GM21786 (cell line): ENCODE results near the gene MLXIP.

Source experiments
- ATAC-seq: cut with Tn5 transposase; IDR thresholded peaks from one replicate; pipeline ENCODE4 v1.9.1; 2021; ENCODE audit not compliant: unreplicated experiment

The MLXIP gene

DNA sequence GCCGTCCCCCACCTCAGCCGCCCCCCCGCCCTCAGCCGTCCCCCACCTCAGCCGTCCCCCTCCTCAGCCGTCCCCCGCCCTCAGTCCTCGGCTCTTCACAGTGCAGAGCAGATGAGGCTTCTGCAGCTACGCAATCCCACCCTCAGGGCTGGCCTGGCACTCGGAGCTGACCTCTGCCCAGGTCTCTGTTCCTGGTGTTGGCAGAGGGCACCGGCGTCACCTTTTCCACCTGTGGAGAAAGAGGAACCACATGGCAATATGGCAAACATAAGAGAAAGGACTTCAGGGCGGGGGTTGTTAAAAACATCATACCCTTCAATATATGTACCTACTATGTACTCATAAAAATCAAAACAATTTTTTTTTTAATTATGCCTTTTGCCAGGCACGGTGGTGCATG is 45.8 kb downstream of the MLXIP start:
- no peak for ATAC-seq

DNA sequence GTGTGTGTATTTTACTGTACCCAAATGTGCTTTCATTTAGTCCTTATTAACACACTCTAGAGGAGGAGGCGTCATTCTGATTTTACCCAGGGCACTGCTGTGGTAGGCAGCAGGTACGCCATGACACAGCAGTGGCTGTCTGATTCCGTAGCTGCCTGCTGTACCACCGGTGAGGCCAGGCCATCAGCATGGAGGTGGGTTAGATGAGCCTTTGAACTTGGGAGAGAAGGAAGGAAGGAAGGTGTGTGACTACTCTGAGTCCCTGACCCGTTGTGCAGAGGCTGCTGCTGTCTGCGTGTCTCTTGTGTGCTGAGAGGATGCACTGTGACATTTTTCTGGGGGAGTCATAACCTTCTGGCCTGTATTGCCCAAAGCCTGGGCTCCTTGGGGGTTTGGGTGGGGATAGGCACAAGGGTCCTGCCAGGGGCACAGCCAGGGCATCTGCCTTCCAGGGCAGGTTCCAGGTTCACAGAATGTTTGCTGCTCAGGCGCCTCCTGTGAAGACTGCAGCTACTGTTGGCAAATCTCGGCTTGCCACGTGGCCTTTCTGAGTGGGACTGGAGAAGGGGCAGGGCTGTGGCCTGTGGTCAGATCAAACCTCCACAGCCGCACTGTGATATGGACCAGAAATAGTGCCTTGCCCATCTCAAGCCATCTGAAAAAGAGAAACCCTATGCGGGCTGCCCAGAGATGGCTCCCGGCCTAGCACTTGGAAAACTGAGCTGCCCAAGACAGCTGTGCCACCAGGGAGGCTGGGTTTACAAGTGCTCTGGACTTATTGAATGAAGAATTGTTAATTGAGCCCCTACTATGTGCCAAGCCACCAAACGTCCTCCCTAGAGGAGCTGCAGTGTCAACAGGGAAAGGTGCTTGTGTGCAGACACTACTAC is 47.1 kb downstream of the MLXIP start:
- no peak for ATAC-seq

DNA sequence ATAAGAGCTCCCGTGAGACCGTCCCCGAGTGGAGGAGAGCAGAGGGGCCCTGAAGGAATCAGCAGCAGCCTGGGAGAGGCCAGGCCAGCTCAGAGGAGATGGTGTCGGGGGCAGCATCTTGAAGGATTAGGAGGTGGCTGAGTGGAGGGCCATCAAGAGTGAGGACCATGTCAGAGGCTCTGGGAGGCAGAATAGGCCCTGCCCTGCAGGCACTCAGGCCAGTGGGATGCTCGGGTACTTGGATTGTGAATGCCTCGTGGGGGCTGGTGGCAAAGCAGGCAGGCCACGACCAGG is 47.7 kb downstream of the MLXIP start:
- ATAC-seq = no peak

DNA sequence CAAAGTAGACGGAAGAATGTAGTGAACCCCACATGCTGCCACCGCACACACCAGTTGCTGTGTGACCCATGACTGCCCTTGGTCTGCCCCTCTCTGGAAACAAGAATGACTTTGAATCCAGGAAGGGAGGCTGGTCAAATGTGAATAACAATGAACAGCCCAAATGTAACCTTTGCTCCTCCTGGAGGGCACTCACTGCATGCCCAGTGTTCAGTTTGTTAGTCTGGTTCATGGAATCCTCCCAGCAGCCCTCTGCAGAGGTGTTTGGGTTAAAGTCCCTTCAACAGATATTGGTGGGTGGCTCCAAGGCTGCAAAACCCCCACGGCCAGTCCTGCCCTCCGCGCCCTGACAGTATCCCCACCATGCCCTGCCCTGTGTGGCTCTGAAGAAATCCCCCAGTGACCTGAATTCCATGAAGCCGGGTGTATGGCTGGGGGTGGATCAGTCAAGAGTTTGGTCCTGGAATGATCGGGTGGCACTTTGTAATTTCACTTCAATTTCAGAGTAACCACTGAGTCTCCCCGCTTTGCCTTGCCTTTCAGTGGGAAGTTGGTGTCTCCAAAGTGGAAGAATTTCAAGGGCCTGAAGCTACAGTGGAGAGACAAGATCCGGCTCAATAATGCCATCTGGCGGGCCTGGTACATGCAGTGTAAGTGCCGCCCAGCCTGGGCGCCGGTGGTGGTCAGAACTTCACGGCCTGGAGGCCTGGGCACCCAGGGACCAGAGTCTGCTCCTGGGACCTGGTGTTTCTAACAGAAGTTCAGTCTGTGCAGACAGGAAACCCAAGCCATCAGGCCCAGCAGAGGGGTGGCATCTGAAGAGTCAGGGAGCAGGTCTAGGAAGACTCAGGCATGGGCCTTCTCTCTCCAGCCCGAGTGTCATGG is 48.4 kb downstream of the MLXIP start:
- ATAC-seq = no peak

DNA sequence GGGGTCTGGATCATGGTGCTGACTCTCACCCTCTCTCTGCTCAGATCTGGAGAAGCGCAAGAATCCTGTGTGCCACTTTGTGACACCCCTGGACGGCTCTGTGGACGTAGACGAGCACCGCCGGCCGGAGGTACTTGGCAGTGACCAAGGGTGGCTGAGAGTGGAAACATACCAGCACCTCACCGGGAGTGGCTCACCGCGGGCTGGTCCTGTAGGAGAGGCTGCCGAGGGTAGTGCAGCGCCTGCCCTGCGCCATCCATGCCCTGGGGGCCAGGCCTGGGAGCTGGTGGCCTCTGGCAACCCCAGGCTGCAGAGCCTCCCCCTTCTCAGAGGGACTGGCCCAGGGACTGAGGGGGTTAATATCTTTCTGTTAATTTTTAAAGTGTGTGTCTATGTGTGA is 49.3 kb downstream of the MLXIP start:
- ATAC-seq = no peak

DNA sequence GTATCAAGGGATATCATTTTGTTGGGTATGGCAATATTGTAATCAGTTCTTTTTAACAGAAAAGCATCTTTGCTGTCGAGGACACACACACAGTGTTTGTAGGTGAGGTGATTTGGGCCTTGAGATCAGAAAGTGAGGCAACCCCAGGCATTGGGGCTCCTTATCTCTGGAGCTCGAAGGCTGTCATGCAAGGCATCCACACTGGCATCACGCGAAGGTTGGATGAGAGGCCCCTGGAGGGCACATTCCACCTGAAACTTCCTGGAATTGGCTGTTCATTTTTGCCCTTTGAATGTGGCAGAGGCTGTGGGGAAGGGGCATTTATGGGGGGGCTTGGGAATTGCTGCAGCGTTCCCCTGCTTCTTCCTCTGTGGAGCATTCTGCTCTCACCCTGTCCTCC is 49.9 kb downstream of the MLXIP start:
- ATAC-seq = no peak

DNA sequence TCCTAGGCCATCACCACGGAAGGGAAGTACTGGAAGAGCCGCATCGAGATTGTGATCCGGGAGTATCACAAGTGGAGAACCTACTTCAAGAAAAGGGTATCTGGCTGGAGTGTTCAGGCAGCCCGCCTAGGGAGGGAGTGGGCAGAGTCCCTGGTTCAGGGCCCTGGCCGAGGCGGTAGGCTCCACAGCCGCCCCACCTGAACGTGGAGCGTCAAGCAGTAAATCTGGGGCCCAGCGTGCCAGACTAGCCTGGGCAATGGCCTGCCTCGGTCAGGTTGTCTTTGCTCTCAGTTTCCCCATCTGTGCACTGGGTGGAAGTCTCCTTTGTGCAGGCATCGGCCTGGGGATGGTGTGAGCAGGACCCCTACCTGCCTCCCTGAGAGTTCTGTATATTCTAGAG is 50.6 kb downstream of the MLXIP start:
- no peak for ATAC-seq

DNA sequence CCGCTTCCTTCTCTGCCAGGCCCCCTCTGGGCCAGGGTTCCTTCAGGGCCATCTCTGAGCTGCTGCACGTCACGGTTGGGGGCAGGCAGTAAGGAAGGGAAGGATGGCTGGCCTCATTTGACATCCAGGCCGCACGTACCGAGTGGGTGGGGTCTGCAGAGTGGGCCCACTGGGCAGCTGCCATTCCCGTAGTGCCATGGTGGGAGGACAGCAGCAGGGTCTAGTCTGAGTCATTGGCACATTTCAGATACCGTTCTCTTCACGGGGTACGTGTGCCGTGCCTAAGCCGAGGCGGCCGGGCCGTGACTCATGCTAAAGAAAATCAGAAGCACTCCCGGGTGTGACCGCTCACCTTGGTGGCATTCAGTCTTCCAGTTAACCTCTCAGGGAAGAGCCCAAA is 51.6 kb downstream of the MLXIP start:
- no peak for ATAC-seq

DNA sequence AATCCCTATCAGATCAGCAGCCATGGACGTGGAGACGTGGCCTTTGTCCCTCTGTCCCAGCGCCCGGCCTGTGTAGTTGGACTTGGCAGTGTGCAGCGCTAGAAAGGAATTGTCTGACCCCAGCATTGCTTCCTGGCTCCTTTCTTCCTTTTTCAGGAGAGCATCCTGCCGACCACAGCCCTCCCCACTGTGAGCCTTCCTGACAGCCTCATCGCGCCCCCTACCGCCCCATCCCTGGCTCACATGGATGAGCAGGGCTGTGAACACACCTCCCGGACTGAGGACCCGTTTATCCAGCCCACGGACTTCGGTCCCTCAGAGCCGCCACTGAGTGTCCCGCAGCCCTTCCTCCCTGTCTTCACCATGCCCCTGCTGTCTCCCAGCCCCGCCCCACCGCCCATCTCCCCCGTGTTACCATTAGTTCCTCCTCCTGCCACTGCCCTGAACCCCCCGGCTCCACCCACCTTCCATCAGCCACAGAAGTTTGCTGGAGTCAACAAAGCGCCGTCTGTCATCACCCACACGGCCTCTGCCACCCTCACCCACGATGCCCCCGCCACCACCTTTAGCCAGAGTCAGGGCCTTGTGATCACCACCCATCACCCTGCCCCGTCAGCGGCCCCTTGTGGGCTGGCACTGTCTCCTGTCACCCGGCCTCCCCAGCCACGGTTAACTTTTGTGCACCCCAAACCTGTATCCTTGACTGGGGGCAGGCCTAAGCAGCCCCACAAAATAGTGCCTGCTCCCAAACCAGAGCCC is 54.8 kb downstream of the MLXIP start:
- no peak for ATAC-seq

DNA sequence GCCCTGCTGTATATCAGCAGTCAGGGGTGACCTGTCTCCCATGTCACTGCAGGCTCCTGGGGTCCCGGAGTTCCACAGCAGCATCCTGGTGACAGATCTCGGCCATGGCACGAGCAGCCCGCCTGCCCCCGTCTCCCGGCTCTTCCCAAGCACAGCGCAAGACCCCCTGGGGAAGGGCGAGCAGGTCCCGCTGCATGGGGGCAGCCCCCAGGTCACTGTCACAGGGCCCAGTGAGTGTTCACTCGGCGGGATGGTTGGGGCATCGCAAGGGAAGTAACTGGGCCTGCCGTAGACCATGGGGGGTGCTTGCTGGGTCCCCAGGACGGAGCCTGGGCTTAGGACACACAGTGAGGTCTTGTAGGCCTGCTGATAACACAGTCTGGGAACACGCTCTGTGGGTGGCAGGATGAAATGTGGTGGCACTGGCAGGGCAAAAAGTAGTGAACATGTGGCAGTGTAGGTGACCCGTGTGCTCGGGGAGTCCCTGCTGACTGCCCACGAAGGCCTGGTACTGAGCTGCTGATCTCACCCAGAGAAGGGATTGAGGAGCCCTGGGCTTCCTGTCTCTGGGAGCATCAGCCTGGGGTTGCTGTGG is 57.0 kb downstream of the MLXIP start:
- ATAC-seq = no peak

DNA sequence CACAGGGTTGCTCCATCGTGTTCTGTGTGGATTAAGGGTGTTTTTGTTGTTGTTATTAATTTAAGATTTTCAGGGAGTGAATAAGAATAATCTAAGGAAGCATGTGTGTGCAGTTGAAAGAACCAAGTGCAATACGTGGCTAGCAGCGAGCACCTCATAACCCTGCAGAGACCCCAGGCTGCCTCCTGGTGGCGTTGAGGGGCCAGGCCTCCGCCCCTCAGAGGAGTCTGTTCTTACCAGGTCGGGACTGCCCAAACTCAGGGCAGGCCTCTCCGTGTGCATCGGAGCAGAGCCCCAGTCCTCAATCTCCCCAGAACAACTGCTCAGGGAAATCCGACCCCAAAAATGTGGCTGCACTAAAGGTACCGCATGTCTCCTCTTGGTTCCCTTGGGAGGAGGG is 58.7 kb downstream of the MLXIP start:
- ATAC-seq = no peak

DNA sequence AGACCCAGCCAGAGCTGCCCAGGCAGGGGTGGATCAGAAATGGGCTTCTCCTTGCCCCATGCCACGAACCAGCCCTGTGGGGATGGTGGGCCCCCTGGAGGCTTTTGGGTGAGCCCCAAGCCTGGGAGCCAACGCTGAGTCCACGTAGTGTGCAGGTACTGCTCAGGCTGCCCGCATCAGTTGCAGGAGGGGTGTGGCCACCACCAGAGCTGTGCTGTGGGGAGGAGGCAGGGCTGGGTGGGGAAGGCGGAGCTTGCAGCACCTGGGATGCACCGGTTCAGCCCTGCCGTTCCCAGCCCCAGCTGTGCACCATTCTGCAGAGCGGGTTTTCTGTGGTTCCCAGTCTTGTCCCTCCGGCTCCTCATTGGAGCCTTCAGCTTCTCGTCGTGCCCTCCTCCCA is 59.1 kb downstream of the MLXIP start:
- no peak for ATAC-seq

DNA sequence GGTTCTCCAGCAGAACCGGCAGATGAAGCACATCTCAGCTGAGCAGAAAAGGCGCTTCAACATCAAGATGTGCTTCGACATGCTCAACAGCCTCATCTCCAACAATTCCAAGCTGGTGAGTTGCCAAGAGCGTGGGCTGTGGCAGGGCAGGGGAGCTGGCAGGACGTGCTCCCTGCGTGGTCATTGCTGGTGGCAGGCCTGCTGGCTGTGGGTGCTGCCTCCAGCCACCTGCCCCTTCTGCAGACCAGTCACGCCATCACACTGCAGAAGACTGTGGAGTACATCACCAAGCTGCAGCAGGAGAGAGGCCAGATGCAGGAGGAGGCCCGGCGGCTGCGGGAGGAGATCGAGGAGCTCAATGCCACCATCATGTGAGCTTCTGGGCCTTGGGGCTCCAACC is 59.6 kb downstream of the MLXIP start:
- ATAC-seq = no peak

DNA sequence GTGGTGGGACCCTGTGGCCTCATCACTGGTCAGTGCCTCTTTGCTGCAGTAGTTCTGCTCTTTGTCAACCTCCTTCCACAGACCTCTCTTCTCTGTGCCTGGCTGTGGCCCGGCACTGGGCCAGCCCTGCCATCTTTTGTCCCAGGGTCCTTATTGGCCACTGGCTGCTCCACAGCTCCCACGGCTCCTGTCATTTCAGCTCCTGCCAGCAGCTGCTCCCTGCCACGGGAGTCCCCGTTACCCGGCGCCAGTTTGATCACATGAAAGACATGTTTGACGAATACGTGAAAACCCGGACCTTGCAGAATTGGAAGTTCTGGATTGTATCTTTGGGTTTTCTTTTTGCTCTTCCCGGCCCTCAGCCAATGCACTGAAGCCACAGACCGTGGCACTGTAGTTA is 60.1 kb downstream of the MLXIP start:
- ATAC-seq = no peak

DNA sequence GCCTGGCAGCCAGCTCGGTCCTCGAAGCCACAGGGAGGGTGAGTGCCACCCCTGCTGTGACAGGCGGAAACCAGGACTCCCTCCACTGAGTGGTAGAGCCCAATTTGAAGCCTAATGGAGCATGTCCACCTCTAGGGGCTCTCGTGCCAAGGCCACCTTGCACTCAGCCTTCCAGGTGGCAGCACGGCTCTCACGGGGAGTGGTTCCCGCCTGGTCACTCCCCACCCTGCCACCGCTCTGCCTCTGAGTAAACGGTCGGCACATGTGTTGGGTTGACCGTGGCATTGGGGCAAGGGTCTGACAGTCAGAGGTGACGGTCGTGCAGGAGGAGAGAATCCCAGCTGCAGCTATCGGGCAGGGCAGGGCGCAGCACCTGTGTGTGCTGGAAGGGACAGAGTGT is 60.7 kb downstream of the MLXIP start:
- no peak for ATAC-seq

DNA sequence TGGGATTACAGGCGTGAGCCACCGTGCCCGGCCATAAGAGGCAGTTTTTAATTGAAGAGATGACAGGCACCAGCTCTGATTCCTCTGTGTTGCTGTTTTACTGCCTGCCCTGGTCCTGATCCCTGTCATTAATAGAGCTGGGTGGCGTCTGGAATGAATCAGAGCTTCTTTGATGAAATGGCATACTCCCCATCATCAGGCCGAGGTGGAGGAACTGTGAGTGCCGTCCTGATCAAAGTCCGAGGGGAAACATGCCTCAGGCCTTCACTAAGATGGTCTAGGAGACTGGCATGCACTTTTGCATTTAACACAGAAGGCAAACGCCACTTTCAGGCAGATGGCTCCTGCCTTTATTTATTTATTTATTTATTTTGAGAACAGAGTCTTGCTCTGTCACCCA is 61.4 kb downstream of the MLXIP start:
- no peak for ATAC-seq

DNA sequence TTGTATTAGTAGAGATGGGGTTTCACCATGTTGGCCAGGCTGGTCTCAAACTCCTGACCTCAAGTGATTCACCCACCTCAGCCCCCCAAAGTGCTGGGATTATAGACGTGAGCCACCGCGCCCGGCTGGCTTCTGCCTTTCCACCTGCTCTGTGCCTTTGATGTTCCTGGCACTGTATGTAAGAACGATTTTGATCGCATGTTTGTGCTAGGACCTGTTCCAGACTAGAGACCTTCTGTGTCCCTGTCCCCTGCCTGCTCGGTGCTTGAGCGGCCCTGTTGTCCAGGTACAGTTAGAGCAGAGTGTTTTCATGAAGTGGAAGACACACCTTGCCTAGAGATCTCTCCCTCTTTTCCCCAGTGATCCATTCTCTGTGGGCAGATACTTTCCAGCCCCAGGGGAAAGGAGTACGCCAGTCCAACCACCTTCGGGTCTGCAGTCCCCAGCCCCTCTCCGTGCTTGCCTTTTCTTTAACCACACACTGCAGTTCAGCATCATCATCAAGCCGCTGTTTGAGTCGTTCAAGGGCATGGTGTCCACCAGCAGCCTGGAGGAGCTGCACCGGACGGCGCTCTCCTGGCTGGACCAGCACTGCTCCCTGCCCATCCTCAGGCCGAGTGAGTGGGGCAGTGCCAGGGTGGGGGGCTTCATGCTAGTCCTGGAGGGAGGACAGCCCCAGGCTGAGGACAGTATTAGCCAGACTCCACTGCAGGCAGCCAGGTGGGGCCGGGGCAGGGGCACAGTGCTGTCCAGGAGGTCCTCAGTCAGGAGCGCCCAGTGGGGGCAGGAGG is 62.1 kb downstream of the MLXIP start:
- no peak for ATAC-seq

DNA sequence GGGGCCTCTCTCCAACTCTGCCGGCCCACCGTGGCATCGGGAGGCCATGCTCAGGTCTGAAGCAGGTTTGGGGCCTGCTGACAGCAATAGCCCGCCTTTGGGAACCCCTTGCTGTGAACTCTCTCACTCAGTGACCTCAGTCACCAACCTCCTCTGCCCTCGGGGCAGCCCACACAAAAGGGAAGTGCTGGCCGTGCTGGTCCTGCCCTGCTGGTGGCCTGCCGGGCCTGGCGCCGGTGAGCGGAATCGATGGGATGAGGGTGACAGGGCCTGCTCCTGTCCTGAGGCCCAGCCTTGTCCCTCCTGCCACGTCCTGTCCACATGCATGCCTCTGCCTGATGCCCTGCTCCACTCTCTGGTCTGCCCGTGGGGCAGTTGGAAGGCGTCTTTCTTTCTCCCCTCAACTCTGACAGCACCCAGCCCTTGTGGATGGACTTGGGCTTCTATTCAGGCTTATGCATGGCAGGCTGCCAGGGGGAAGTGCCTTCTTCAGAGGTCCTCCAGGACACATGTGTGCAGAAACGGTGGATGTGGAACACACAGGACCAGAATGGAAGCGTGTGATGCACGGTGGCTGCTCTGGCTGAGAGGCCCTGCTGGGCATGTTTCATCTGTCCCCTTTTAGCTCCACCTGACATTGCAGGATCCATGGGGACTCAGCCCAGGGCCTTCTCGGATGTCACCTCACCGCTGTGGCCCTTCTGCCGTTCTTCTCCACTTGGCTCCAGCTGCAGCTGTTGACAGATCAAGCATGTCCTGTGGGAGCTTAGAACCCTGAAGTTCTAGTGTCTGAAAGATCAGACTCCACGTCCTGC is 63.6 kb downstream of the MLXIP start:
- no peak for ATAC-seq

DNA sequence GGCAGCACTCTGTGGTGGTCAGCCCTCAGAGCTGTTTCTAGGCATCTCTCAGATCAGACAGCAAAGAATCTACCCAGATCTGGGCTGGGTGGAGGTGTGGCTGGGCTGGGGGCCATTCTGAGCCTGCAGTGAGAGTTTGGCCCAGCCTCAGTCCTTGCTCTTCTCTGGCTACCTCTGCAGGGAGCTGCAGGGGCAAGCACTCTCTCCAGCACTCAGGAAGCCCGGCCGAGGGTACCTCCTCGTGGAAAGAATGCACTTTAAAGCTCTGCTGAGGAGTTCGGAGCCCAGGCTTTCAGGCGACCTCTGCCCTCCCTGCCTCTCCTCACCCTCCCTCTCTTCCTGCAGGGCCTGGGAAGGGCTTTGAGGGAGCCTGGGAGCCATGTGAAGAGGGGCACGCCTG is 64.3 kb downstream of the MLXIP start:
- ATAC-seq = no peak

DNA sequence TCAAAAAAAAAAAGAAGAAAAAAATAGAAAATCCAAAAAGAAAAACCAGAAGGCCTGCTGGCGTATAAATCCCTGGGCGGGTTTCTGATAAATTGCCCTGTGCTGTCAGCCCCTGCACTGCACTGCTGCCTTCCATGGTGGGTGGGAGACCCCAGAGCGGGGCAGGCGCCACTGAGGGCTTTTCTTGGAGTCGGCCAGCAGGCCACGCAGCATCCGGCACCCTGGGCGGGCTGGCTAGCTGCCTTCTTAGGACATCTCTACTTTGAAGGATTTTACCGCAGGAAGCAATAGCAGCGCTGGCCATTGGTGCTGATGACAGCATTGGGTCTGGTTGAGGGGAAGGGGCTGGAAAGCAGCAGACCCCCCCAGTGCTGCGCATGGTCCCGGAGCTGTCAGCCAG is 66.3 kb downstream of the MLXIP start:
- ATAC-seq = no peak
